ENCODE measurements around the gene PKD2L1.

Gene PKD2L1

GRCh38 chr10:100356067-100357017, 26.3 kb upstream of the PKD2L1 start:
- DNase-seq (ENCODE audit: low read depth in 2 of 2) = no peak

- no peak for DNase-seq (ENCODE audit: low read depth in 2 of 2)
Measured at GRCh38 chr10:100355086-100355485, 25.1 kb upstream of the PKD2L1 start.

GRCh38 chr10:100353770-100354485, 23.9 kb upstream of the PKD2L1 start:
- DNase-seq (ENCODE audit: low read depth in 2 of 2) = no peak

GRCh38 chr10:100350914-100351485, 21.0 kb upstream of the PKD2L1 start:
- no peak for DNase-seq (ENCODE audit: low read depth in 2 of 2)

- DNase-seq (ENCODE audit: low read depth in 2 of 2) = no peak
Measured at GRCh38 chr10:100349672-100350071, 19.6 kb upstream of the PKD2L1 start.

- no peak for DNase-seq (ENCODE audit: low read depth in 2 of 2)
Measured at GRCh38 chr10:100349087-100349486, 19.1 kb upstream of the PKD2L1 start.

GRCh38 chr10:100348389-100348927, 18.4 kb upstream of the PKD2L1 start:
- no peak for DNase-seq (ENCODE audit: low read depth in 2 of 2)

GRCh38 chr10:100347568-100348195, 17.7 kb upstream of the PKD2L1 start:
- no peak for DNase-seq (ENCODE audit: low read depth in 2 of 2)

GRCh38 chr10:100346765-100347567, 16.9 kb upstream of the PKD2L1 start, which contains the start of gene SCD:
Gene SCD (plus strand): TSS chr10:100347233. CDS start chr10:100347505, 272 bp downstream.
- peak; percentile 76 to 77 for DNase-seq (ENCODE audit: low read depth in 2 of 2)

- DNase-seq (ENCODE audit: low read depth in 2 of 2) = peak; percentile 21 to 39
Measured at GRCh38 chr10:100346351-100346764, 16.3 kb upstream of the PKD2L1 start.

GRCh38 chr10:100345570-100346330, 15.7 kb upstream of the PKD2L1 start:
- DNase-seq (ENCODE audit: low read depth in 2 of 2) = no peak

GRCh38 chr10:100344241-100344788, 14.3 kb upstream of the PKD2L1 start:
- DNase-seq (ENCODE audit: low read depth in 2 of 2) = no peak

- no peak for DNase-seq (ENCODE audit: low read depth in 2 of 2)
Measured at GRCh38 chr10:100342627-100342972, 12.6 kb upstream of the PKD2L1 start.

GRCh38 chr10:100341953-100342626, 12.1 kb upstream of the PKD2L1 start:
- DNase-seq (ENCODE audit: low read depth in 2 of 2) = peak in 1 of 2 experiments; percentile 21

- no peak for DNase-seq (ENCODE audit: low read depth in 2 of 2)
Measured at GRCh38 chr10:100340948-100341847, 11.2 kb upstream of the PKD2L1 start.

- no peak for DNase-seq (ENCODE audit: low read depth in 2 of 2)
Measured at GRCh38 chr10:100339236-100339635, 9.2 kb upstream of the PKD2L1 start.

- peak in 1 of 2 experiments; percentile 15 for DNase-seq (ENCODE audit: low read depth in 2 of 2)
Measured at GRCh38 chr10:100338434-100339036, 8.5 kb upstream of the PKD2L1 start.

- no peak for DNase-seq (ENCODE audit: low read depth in 2 of 2)
Measured at GRCh38 chr10:100334762-100335161, 4.7 kb upstream of the PKD2L1 start.
